ENCODE results near the gene AGFG2. TPM values are rescaled to one million over a fixed set of nuclear protein-coding genes. Genes with fewer than 3 reads are reported as not detected.
A peak's percentile ranks its signal among the peaks of the same experiment; 100 is the strongest.

The AGFG2 gene, protein sequence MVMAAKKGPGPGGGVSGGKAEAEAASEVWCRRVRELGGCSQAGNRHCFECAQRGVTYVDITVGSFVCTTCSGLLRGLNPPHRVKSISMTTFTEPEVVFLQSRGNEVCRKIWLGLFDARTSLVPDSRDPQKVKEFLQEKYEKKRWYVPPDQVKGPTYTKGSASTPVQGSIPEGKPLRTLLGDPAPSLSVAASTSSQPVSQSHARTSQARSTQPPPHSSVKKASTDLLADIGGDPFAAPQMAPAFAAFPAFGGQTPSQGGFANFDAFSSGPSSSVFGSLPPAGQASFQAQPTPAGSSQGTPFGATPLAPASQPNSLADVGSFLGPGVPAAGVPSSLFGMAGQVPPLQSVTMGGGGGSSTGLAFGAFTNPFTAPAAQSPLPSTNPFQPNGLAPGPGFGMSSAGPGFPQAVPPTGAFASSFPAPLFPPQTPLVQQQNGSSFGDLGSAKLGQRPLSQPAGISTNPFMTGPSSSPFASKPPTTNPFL
- total RNA-seq, result 6.5 and 9.4 TPM in 2 replicates

DNA sequence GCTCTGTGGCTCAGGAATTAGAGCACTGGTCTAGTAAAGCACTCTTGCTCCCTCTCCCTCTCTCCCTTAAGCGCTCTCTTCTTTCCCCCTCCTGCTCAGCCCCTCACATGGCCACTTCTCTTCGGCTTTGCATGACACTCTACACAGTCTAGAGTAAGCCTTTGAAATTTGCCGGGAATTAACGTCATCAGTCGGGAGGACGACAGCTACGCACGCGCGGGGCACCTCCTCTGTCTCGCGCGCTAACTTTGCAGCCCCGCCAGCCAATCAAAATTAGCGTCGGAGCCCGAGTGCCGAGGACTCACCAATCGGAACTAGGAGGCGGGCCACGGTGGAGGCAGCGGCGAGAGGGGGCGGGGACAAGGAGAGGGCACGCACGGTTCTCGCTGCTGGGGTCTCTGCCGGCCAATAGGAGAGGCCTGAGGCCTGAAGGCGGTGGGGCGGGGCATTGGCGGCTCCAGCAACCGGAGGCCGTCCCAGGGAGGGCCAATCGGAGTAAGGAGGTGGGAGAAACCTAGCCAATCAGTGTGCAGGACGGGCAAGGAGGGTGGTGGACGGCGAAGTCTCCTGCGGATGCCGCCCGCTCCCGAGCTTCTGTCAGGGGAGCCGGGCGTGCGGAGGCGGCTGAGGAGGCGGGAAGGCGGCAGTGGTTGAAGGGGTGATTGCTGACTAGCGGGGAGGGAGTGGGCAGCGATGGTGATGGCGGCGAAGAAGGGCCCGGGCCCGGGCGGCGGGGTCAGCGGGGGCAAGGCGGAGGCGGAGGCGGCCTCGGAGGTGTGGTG, at the start of gene AGFG2:
Gene AGFG2 (plus strand): TSS at position 550 of the 782 bp plus-strand sequence. CDS start 144 bp downstream, at position 694.
- Histone ChIP-seq H3K27me3 (ENCODE audit: insufficient read depth, low read length) (no peaks in the 10 kb centered on the region), H3K36me3 (ENCODE audit: insufficient read depth, low read length) (no peaks in the 10 kb centered on the region), H3K9me3 (ENCODE audit: low read depth, low read length) (no peaks in the 10 kb centered on the region), H2AFZ (ENCODE audit: low read length) (peak within 1 kb of the TSS; percentile 98), H3K4me1 (ENCODE audit: insufficient read depth, low read length) (peaks cover 20% of the 10 kb centered on the region), H3K4me2 (ENCODE audit: insufficient read depth, low read length) (peak within 1 kb of the TSS; percentile 99), H3K27ac (ENCODE audit: low read depth, low read length) (peak within 1 kb of the TSS; percentile 11), H3K79me2 (ENCODE audit: insufficient read depth, low read length) (peaks cover 31% of the 10 kb centered on the region), H3K4me3 (ENCODE audit: insufficient read depth, low read length) (peak within 1 kb of the TSS; percentile 88), H4K20me1 (ENCODE audit: insufficient read depth, low read length) (no peaks in the 10 kb centered on the region)
- TF ChIP-seq, protein P1, sequence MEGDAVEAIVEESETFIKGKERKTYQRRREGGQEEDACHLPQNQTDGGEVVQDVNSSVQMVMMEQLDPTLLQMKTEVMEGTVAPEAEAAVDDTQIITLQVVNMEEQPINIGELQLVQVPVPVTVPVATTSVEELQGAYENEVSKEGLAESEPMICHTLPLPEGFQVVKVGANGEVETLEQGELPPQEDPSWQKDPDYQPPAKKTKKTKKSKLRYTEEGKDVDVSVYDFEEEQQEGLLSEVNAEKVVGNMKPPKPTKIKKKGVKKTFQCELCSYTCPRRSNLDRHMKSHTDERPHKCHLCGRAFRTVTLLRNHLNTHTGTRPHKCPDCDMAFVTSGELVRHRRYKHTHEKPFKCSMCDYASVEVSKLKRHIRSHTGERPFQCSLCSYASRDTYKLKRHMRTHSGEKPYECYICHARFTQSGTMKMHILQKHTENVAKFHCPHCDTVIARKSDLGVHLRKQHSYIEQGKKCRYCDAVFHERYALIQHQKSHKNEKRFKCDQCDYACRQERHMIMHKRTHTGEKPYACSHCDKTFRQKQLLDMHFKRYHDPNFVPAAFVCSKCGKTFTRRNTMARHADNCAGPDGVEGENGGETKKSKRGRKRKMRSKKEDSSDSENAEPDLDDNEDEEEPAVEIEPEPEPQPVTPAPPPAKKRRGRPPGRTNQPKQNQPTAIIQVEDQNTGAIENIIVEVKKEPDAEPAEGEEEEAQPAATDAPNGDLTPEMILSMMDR (IDR thresholded peaks at IDR 0.05; ENCODE audit: extremely low read depth, low read depth, low read length), result no peak
- DNase-seq (ENCODE audit: insufficient read length, low spot score, missing footprints), result peak; percentile 100

DNA sequence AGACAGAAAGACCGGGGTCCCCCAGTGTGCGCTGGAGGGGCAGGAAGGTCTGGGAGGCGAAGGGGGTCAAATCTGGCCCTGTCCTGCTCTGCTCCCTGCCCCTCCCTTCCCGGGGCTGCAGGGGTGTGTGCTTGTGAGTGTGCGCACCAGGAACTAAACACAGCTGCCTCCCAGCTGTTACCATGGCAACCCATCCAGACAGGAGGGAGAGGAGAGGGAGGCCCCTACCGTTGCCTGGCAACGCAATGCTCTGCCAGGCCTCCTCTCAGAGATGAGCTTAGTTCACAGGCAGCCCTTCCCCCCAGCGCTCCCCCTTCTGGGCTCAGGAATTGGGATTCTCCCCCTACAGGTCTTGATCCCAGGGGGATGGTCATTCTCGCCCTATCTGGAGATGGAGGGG, 49.2 kb upstream of the AGFG2 start:
- H3K27ac ChIP-seq (ENCODE audit: low read depth, low read length), result no peak overlapping the region
- H3K79me2 ChIP-seq (ENCODE audit: insufficient read depth, low read length), result no peaks in the 10 kb centered on the region
- no peaks in the 10 kb centered on the region for H3K4me1 ChIP-seq (ENCODE audit: insufficient read depth, low read length)
- H3K9me3 ChIP-seq (ENCODE audit: low read depth, low read length), result no peaks in the 10 kb centered on the region
- H4K20me1 ChIP-seq (ENCODE audit: insufficient read depth, low read length), result no peaks in the 10 kb centered on the region
- no peak overlapping the region for H2AFZ ChIP-seq (ENCODE audit: low read length)
- TF ChIP-seq, protein P1 (IDR thresholded peaks at IDR 0.05; ENCODE audit: extremely low read depth, low read depth, low read length), result no peak
- no peaks in the 10 kb centered on the region for H3K36me3 ChIP-seq (ENCODE audit: insufficient read depth, low read length)
- peak; percentile 98 for DNase-seq (ENCODE audit: insufficient read length, low spot score, missing footprints)
- H3K4me2 ChIP-seq (ENCODE audit: insufficient read depth, low read length), result no peak overlapping the region
- H3K27me3 ChIP-seq (ENCODE audit: insufficient read depth, low read length), result no peaks in the 10 kb centered on the region
- H3K4me3 ChIP-seq (ENCODE audit: insufficient read depth, low read length), result no peak overlapping the region

DNA sequence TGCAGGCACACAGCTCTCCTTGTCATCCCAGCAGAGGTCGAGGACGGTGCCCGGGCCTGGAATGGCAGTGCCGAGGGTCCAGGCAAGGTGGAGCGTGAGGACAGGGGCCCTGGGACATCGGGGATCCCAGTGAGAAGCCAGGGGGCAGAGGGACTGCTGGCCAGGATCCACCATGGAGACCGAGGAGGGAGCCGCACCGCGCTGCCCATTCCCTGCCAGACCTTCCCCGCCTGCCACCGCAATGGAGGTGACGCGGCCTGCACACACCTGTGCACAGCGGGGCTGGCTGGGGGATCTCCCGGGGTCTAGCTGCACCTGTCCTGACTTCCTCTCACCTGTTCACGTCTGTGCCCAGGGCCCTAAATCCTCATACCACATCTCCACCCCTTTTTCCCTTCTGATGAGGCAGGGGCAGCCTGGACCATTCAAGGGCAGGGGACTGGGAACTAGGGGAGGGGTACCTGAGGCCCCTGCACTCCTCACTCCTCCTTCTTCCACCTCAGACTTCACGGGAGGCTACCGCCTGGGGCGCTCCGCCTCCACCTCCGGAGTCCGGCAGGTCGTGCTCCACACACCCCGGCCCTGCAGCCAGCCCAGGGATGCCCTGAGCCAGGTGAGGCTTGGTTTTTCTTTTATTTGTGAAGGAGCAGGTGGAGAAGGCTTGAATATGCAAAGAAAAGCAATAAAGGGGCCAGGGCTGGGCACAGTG, 48.4 kb upstream of the AGFG2 start:
- no peak overlapping the region for H3K4me3 ChIP-seq (ENCODE audit: insufficient read depth, low read length)
- no peak overlapping the region for H2AFZ ChIP-seq (ENCODE audit: low read length)
- H3K27ac ChIP-seq (ENCODE audit: low read depth, low read length), result no peak overlapping the region
- TF ChIP-seq, protein P1 (IDR thresholded peaks at IDR 0.05; ENCODE audit: extremely low read depth, low read depth, low read length), result no peak
- no peaks in the 10 kb centered on the region for H3K9me3 ChIP-seq (ENCODE audit: low read depth, low read length)
- H3K4me2 ChIP-seq (ENCODE audit: insufficient read depth, low read length), result no peak overlapping the region
- no peaks in the 10 kb centered on the region for H3K36me3 ChIP-seq (ENCODE audit: insufficient read depth, low read length)
- H4K20me1 ChIP-seq (ENCODE audit: insufficient read depth, low read length), result no peaks in the 10 kb centered on the region
- H3K79me2 ChIP-seq (ENCODE audit: insufficient read depth, low read length), result no peaks in the 10 kb centered on the region
- peak; percentile 84 for DNase-seq (ENCODE audit: insufficient read length, low spot score, missing footprints)
- no peaks in the 10 kb centered on the region for H3K4me1 ChIP-seq (ENCODE audit: insufficient read depth, low read length)
- no peaks in the 10 kb centered on the region for H3K27me3 ChIP-seq (ENCODE audit: insufficient read depth, low read length)
